ENCODE data around the gene SPI1.

Gene SPI1

GRCh38 chr11:47357985-47358730 is 20.2 kb downstream of the SPI1 start:
- no peak for DNase-seq (ENCODE audit: low read depth)

DNA sequence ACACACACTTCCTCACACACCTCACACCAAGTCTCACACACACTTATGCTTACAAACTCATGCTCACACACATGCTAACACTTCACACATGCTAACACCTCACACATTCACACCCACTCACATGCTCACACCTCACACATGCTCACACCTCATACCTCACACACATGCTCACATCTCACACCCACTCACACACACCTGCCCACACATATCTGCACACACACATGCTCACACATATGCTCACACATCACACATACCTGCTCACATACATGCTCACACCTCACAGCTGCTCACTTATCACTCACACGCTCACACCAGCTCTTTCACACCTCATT is 21.4 kb downstream of the SPI1 start:
- DNase-seq (ENCODE audit: low read depth), result no peak

DNA sequence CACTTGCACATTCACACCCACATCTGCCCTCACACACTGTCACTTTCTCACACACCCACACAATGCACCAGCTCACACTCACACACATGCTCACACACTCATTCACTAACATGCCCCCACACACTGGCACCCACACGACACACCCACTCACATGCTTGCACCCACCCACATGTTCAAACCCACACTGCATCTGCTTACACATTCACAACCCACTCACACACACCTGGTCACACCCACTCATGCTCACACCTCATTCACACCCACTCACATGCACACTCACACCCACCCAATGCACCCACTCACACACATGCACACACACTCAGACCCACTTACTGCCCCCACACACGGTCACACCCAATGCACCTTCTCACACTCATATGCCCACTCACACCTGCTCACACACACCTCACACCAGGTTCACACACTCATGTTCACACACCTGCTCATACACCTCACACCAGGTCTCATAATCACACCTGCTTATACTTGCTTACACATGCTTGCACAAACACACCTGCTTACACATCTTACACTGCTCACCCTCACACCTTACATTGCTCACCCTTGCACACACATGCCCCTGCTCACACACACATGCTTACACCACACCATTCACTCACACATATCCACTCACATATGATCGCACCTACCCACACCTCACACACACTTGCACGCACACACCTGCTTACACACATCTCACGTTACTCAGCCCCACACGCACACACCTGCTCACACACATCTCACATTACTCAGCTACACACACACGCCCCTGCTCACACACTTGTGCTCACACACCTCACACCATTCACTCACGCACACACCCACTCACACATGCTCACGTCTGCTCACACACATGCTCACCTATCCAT is 22.0 kb downstream of the SPI1 start:
- DNase-seq (ENCODE audit: low read depth), result no peak

- no peak for DNase-seq (ENCODE audit: low read depth)
Observed at GRCh38 chr11:47355283-47356128, 22.8 kb downstream of the SPI1 start.

DNA sequence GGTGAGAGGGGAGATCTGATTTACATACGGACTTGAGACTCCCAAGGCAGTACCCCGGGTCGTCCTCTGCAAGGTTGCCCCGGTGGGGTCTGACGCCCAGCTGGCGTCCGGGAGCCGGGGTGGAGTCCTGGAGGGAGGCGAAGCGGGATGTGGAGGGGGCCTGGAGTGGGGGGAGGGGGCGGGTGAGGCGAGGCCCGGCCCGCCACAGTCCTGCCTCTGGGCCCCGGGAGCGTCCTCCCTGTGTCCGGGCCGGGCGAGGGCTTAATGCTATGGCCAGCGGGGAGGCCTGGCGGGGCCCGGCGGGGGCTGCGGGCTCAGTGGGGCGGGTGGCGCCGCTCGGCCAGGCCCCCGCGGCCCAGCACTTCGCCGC is 23.4 kb downstream of the SPI1 start:
- DNase-seq (ENCODE audit: low read depth), result no peak

- no peak for DNase-seq (ENCODE audit: low read depth)
Observed at GRCh38 chr11:47353978-47354774, 24.2 kb downstream of the SPI1 start.

- DNase-seq (ENCODE audit: low read depth), result no peak
Observed at GRCh38 chr11:47352556-47352955, 25.8 kb downstream of the SPI1 start, which contains the start of gene MYBPC3. Gene MYBPC3, minus strand, starts transcription at chr11:47352702. Its CDS starts 55 bp downstream, at chr11:47352647.

DNA sequence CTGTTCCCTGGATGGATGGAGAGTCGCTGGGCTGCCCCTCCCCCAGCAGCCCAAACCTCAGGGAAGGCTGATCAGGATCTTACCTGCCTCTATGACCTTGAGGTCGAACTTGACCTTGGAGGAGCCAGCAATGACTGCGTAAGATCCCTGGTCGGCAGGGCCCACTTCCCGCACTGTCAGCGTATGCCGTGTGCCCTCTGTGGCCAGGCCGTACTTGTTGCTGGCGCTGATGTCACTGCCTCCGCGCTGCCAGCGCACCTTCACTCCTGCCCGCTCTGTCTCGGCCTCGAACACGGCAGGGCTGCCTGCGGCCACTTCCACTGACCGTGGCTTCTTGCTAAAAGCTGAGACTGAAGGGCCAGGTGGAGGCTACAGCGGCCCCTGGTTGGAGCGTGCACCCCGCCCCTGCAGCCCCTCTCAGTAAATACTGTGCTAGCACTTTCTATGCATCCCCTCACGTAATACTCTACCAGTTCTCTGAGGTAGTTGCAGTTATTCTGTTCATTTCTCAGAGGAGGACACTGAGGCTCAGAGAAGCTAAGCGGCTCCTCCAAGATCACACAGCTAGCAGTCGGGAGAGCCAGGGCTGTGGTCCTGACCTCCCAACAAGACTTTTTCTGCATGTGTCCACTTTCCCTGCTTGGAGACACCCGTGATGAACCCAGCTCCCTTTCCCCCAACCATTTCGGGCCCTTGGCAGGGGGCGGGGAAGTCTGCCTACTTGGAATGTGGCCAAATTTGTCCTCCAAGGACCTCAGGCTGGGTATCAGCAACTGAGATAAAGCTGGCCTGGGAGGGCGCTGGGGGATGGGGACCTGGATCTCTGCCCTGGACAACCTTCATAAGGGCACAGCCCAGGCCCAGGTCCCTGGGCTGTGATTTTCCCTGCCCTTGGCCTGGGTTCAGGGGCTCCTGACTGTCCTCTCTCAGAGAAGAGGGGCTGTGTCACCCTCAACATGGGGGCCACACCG is 26.9 kb downstream of the SPI1 start:
- no peak for DNase-seq (ENCODE audit: low read depth)

DNA sequence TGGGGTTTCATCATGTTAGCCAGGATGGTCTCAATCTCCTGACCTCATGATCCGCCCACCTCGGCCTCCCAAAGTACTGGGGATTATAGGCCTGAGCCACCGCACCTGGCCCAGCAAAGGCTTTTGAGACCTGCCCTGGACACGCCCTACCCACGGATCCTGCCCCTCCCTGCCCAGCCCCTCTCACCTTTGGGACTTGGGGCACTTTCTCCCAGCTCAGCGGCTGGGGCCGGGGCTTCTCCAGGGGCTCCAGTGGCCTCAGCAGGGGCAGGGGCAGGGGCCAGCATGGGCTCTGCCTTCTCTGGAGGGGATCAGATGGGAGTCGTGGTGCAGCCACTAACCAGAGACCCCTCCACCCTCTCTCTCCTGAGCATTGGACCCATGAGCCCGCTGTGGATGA is 28.0 kb downstream of the SPI1 start:
- no peak for DNase-seq (ENCODE audit: low read depth)

DNA sequence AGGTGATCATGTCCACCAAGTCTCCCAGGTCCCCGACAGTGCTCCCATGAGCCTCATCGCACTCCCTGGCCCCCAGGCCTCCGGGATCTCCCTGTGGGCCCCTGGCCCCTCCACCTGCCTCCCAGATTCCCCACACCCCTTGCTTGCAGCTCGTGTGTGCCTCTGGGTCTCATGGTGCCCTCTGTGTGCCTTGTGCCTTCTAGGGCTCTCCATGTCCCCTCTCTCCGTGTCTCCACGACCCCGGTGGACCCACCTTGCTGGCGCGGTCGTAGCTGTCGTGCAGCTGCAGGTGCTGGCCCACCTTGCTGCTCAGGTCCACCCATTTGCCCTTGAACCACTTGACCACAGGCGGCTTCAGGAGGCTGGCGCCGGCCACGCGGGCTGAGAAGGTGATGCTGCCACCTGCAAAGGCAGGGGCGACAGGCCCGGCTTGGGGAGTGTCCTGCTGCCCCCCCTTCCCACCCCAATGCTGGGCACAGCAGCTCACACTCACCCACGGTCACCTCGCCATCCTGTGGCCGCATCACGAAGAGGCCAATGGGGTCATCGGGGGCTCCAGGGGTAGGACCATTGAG is 28.7 kb downstream of the SPI1 start:
- no peak for DNase-seq (ENCODE audit: low read depth)

- DNase-seq (ENCODE audit: low read depth), result no peak
Observed at GRCh38 chr11:47348859-47349258, 29.5 kb downstream of the SPI1 start.

- no peak for DNase-seq (ENCODE audit: low read depth)
Observed at GRCh38 chr11:47348131-47348802, 30.1 kb downstream of the SPI1 start.

GRCh38 chr11:47347137-47347536 is 31.2 kb downstream of the SPI1 start:
- DNase-seq (ENCODE audit: low read depth), result no peak

DNA sequence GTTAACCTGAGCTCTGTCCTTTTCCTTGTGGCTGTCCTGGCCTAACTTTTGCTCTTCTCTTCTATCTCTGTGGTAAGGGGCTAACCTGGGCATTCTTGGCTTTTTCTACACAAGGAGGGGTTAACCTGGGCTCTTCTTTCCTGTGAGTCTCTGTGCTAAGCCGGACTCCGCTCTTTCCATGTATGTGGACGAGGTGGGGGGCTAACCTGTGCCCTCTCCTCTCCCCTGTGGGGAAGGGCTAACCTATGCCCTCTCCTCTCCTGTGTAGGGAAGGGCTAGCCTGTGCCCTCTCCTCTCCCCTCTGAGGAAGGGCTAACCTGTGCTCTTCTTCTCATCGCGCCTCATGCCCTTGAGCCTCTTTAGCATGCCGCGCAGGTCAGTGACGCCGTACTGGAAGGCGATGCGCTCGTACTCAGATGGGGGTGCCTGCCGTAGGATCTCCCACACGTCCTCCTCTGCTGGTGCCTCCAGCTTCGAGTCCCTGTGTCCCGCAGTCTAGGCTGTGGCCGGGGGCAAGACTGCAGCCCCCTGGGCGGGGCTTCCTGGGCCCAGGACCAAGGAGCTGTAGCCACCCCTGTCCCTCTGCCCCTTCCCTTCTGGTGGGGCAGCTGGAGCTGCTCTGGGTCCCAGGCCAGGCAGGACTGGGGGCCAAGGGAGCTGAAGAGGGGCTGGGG is 32.3 kb downstream of the SPI1 start:
- DNase-seq (ENCODE audit: low read depth), result no peak

- DNase-seq (ENCODE audit: low read depth), result no peak
Observed at GRCh38 chr11:47342854-47343253, 35.5 kb downstream of the SPI1 start.

- no peak for DNase-seq (ENCODE audit: low read depth)
Observed at GRCh38 chr11:47342036-47342803, 36.1 kb downstream of the SPI1 start.

DNA sequence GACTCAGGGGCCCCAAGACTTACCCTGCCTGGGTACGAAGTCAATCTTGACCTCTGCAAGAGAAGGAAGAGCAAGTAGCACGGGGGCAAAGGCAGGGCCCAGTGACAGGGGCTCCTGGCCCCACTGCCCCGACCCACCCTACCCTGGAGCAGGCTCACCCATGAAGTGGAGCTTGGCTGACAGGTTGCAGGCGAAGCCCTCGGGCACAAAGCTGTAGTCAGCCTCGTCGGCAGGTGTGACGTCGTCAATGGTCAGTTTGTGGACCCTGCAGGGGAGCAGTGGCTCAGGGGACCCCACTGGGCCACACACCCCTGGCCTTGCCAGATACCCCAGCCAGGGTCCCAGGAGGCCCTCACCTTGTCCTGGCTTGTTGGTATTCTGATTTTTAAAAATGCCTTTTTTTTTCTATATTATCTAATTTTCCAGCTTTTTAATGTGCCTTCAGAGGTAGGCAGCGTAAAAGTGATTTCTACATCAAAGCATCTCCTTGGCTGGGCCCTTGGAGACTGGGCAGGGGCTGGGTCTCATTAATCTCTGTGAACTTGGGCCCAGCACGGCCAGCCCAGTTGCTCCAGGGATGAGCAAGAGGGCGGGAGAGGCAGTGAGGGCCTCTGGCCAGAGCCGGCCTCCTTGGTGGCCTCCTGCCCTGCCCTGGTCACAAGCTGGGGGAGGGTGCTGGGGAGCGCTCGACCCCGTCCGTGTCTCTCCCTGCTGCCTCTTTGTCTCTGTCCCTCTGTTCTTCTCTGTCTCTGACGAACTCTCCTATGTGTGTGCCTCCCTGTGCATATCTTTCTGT is 37.2 kb downstream of the SPI1 start:
- no peak for DNase-seq (ENCODE audit: low read depth)
